ENCODE measurements around the gene NNMT.

The NNMT gene

DNA sequence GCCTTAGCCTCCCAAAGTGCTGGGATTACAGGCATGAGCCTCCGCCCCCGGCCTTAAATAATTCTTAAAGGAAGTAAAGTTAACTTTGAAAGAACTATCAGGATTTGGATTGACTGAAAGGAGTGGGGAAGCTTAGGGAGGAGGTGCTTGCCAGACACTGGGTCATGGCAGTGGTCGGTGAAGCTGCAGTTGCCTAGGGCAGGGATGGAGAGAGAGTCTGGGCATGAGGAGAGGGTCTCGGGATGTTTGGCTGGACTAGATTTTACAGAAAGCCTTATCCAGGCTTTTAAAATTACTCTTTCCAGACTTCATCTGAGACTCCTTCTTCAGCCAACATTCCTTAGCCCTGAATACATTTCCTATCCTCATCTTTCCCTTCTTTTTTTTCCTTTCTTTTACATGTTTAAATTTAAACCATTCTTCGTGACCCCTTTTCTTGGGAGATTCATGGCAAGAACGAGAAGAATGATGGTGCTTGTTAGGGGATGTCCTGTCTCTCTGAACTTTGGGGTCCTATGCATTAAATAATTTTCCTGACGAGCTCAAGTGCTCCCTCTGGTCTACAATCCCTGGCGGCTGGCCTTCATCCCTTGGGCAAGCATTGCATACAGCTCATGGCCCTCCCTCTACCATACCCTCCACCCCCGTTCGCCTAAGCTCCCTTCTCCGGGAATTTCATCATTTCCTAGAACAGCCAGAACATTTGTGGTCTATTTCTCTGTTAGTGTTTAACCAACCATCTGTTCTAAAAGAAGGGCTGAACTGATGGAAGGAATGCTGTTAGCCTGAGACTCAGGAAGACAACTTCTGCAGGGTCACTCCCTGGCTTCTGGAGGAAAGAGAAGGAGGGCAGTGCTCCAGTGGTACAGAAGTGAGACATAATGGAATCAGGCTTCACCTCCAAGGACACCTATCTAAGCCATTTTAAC is at the start of gene NNMT:
Gene NNMT (plus strand): TSS at position 724 of the 929 bp plus-strand sequence. CDS start 158 bp downstream, at position 882.
- DNase-seq, result no peak

DNA sequence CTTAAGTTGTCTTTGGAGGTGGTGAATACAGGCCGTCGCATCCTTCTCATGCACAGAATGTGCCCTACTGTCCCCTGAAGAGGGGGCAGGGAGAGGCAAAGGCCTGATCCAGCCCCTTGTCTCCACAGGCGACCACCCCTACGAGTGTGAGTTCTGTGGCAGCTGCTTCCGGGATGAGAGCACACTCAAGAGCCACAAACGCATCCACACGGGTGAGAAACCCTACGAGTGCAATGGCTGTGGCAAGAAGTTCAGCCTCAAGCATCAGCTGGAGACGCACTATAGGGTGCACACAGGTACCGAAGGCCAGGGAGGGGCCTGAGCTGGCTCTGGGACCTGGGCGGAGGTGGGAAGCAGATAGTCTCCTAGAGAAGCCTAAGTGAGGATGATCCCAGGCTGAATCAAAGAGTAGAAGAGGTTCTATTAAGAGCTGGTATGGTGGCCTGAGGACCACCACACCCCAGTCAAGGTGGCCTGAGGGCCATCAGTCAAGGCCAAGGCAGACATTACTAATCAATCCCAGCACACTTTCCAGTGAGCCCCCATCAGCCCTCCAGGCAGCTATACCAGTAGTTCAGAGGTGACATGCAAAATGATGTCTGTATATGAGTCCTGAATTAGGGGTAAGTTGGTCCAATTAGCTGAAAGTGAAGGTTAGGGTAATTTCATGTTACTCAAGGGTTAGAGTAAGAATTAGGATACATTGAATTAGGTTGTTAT is 49.0 kb upstream of the NNMT start:
- DNase-seq, result no peak

DNA sequence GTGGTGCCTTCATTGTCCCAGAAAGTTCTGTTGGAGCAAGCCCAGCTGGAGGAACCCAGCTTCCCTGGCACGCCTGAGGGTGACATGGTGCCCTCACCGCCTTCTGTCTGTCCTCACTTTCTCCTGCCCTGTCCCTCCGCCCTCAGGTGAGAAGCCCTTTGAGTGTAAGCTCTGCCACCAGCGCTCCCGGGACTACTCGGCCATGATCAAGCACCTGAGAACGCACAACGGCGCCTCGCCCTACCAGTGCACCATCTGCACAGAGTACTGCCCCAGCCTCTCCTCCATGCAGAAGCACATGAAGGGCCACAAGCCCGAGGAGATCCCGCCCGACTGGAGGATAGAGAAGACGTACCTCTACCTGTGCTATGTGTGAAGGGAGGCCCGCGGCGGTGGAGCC is 46.0 kb upstream of the NNMT start:
- no peak for DNase-seq

DNA sequence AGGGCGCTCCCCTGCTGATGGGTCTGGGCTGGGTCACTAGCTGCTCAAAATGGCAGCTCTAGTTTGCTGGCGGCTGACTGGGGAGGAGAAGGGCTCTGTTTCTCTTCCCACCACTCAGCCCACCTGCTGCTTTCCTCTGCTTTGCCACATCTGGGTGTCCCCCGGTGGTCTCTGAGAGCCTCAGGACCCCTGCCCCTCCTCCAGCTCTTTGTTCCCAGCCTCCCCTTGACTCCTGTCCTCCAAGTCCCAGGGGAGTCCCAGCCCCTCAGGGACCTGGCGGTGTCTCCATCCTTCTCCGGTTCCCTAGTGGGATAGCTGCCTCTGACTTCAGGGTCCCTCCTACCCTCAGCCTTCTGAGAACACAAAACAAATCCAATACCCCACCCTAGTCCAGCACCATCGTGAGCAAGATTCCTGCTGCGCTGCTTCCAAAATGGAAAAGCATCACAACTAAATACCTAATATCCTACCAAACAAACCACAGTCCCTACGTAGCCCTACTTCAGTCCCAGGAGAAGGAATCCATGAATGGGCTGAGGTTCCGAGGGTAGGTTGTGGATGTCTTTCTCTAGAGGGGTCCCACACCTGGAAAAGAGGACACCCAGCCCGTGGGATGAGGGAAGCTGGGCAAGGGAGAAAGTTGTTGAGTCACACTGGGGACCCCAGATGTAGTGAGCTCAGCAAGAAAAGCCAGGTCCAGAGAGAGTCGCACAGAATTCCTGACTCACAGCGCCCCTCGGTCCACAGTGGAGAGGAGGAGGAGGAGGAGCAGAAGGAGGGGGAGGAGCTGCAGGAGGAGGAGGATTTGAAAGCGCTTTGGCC is 45.0 kb upstream of the NNMT start:
- DNase-seq, result no peak

DNA sequence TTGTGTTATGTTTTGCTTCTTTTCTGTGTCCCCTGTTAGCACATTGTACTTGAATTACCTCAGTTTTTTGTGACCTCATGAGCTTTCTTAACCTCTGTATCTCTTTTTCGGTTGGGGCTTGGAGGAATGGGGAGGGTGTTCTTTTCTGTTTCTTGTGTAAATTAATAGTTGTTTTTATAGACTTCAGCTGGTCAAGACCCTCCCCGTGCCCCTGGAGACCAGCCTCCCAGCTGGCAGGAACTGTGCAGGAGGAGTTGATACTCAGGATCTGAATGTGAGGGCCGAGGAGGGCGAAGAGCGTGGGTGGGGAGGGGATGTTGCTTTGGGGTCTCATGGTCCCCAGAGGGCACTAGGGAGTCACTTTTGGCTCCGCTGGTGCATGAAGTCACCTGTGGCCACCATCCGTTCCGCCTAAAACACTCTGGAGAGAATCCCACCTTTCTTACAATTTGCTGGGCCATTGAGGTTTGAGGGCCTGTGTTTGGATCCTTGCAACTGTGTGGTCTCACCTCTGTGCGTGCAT is 44.3 kb upstream of the NNMT start:
- no peak for DNase-seq

DNA sequence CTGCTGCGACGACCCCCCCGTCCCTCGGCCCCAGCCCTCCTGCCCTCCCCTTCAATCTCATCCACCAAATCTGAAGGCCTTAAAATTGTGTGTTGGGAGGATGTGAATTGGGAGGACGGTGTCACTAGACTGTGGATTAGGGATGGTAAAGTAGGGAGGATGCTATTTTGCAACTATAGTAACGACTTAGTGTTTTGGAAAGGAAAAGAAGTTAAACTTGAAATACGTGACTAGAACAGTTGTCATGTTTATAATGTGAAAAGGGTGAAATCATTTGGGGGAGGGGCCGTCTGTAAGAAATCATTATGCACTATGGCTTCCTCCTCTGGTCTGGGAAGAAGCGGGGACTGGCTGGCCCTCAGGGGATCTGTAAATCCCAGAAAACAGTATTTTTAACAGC is 43.4 kb upstream of the NNMT start:
- no peak for DNase-seq

DNA sequence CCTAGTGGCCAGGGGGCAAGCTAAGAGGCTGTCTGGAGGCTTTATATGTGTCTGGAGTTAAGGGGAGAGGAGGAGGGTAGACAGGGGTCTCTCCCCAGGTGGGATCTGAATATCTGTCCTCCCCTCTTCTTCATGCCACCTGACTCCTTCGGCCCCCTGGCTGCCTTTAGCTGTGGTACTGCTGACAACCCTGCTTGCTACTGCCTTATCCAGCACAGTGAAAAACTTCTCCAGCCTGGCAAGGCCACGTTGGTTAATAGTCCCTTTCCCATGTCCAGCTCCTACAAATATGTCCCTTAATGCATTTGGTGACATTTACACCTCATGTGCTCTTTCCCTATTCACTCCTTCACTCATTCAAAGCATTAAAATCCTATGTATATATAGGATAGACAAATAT is 42.4 kb upstream of the NNMT start:
- DNase-seq, result no peak

DNA sequence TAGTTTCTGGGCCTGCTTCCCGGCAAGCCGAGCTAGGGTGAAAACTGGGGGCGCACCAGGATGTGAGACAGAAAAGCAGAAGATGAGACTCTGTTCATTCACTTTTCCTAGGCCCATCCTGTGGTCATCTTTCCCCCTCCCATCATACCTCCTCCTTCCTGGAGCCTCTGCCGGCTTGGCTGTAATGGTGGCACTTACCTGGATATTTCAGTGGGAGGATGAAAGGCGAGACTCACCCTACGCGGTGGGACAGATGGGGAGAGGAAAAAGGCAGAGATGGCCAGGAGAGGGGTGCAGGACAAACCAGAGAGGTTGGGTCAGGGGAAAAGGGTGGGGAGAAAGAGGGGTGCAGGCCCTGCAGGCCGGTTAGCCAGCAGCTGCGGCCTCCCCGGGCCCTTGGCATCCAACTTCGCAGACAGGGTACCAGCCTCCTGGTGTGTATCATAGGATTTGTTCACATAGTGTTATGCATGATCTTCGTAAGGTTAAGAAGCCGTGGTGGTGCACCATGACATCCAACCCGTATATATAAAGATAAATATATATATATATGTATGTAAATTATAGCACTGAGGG is 41.5 kb upstream of the NNMT start:
- DNase-seq, result no peak

DNA sequence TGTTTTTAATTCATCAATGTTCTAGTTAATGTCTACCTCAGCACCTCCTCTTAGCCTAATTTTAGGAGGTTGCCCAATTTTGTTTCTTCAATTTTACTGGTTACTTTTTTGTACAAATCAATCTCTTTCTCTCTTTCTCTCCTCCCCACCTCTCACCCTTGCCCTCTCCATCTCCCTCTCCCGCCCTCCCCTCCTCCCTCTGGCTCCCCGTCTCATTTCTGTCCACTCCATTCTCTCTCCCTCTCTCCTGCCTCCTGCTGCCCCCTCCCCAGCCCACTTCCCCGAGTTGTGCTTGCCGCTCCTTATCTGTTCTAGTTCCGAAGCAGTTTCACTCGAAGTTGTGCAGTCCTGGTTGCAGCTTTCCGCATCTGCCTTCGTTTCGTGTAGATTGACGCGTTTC is 40.9 kb upstream of the NNMT start:
- DNase-seq, result no peak

DNA sequence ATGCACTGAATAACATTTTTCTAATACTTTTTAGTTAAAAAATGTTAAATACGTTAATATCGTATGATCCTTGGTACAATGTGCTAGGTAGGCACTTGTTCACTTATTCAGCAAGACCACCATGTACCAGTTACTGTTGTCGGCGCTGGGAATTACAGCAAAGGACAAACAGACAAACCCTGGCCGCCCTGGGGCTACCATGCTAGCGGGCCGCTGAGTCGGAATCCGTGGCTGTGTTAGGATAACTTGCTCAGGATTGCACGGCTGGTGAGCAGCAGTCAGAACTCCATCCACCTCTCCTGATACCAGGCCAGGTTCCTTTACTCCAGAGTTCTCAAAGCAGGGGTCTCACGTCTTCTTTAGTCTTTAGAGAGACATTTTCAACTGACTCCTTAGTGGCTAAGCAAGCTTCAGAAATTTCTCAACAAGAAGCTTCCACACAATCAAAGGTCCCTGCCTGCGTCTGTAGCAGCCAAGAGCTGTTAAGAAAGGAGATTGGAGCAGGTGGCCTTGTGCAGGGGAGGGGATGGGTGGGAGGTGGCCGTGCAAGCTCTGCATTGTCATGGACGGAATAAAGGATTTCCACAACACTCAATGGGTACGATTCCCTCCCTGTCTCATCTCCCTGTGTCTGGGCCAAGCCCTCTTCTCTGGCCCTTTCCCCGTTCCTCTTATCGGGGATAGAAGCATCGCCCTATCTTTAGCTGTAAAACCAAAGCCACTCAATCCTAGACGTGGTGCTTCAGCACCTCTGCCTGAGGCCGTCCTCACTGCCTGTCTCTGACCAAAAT is 39.8 kb upstream of the NNMT start:
- DNase-seq, result no peak

DNA sequence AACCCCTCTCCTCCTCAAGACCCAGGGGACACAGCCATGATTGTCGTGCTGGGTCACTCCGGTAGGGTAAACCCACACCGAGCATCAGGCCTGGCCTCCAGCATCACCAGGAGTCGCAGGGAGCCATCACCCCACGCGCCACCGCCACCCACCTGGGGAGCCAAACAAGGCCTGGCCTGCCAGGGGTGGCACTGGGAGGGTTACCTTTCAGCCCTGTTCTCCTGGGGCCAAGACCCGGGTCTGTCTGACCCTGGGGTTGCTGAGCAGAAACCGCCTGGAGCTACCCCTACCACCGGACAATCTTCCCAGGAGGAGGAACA is 39.3 kb upstream of the NNMT start:
- DNase-seq, result no peak

DNA sequence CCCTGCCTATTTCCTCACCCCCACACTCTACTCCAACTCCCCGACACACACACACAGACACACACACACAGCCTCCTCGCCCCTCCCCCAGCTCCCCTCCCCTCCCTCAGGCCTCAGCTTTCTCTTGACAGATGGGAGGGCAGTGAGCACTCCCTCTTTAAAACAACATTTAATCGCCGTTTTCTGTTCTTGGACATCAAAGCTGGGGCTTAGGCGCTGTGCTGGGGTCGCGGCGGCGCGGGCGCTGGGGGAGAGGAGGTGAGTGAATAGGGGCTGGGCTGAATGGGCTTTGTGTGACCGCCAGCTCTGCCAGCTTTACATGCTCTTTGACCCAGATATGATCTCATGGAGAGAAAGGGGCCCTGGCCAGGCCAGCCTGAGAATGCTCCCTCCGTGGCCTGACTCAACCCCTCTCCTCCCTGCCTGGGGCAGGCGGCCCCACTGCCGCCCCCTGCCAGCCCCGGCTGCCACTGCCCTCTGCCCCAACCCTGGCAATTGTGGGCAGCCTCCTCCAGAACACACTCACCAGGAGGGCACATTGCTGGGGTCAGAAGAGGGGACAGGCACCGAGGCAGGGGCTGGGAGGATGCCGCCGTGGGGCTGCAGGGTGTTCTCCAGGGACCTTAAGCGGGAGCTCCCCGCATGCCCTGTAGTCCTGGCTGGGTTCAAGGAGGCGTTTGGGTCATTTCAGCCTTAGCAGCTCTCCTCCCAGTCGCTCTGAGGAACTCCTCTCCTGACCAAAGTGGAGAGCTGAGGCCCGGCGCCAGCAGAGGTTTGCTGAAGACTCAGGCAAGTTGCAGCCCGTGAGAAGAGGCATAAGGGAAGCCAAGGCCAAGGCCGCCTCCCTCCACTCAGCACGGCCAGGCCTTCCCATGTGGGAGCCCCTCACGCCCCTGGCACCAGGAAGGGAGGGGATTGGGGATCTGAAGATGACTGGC is 38.3 kb upstream of the NNMT start:
- DNase-seq, result no peak

DNA sequence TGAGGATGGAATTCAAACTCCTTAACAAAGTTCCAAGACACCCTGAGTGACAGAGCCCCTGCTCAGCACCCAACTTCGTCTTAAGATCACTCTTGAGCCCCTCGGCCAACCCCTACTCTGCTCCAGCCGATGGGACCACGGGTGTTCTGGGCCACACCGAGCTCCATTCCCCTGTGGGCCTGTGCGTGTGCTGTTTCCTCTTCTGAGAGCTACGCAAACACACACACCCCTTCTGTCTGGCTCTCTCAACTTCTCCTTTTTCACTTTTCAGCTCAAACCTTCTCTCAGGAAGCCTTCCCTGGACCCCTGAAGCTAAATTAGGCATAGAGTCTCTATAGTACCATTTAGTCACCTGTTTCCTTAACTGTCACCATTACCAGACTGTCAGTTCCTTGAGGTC is 37.5 kb upstream of the NNMT start:
- peak; percentile 52 to 61 (median 57) for DNase-seq

DNA sequence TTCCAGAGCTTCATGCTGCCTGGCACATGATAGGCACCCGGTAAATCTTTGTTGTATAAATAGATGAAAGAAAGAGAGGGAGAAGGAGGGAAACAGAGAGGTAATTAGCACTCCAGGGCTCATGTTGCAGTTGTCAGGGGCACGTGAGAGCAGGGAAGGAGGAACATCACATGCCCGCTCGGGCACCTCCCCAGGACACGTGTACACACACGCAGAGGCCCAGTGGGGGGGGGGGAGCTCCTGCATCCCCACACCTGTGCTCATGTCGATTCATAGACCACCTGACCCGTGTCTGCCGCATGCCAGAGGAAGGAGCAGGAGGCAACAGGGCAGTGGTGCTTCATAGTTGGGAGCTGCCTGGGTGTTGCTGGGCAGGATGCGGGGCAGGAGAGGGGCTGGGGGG is 37.1 kb upstream of the NNMT start:
- DNase-seq, result no peak

DNA sequence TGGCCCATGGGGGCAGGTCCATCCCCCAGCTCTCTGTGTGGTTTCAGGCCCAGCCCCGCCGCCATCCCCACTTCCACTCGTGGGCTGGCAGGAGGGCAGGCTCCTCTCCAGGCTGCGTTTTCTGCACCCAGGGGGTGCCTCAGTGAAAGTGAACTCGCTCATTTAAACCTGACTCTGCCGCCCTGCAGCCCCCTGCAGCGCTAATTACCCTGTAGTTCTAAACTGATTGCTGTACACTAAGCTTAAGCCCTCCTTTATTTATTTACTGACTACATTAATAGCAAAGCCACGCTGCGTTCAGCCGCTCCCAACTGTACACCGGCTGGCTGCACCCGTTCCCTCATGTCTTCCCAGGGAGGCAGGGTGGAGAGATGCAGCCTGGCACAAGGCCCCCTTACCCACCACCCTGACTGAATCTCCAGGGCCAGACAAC is 36.6 kb upstream of the NNMT start:
- DNase-seq, result no peak

DNA sequence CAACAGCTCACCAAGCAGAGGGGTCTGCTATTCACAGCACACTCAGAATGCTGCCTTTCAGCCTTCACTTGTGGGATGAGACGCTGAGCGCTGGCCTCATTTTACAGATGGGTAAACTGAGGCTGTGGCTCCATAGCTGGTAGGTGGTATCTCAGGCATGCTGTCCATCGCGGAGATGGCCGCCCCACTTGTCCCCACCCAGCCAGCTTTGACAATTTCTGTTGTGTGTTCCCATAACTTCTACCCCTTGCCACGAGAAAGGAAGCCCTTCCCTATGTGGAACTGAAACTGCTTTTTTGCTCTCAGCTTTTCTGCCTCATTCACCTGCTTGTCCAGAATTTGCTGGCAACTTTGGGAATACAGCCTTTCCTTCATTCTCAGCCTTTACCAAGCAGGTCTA is 36.1 kb upstream of the NNMT start:
- DNase-seq, result peak in 1 of 3 donors; percentile 10

DNA sequence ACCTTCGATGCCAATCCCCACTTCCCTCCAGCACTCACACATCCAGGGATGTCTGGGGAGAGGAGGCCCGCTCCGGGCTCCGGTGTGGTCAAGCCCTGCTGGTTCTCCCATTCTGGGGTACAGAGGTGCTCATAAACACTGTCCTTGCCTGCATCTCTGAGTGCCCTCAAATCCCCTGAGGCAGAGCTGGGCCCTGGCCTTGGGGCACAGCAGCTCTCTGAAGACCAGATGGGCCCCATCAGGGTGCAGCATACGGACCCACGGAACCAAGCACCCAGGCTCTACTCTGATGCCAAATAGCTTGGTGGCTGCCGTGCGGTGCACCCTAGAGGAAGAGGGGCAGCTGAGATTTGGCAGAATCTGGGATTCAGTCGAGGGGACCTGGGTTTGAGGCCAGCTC is 35.7 kb upstream of the NNMT start:
- DNase-seq, result no peak

DNA sequence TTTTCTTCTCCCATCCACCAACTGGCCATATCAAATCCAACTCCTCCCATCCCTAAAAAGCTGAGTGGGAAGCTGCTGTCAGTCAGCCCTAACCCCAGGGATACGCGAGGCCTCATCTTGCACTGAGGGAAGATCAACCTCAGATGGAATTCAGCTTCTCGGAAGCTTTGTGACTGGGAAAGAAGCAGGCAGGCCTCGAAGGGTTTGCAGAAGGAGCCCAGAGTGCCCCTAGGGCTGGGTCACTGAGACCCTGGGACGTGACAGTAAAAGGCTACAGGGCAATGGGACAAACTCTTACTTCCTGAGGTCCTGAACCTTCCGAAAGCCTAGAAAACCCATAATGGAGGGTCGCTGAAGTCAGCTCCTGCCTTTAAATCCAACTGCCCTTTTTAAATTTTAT is 34.4 kb upstream of the NNMT start:
- DNase-seq, result no peak

DNA sequence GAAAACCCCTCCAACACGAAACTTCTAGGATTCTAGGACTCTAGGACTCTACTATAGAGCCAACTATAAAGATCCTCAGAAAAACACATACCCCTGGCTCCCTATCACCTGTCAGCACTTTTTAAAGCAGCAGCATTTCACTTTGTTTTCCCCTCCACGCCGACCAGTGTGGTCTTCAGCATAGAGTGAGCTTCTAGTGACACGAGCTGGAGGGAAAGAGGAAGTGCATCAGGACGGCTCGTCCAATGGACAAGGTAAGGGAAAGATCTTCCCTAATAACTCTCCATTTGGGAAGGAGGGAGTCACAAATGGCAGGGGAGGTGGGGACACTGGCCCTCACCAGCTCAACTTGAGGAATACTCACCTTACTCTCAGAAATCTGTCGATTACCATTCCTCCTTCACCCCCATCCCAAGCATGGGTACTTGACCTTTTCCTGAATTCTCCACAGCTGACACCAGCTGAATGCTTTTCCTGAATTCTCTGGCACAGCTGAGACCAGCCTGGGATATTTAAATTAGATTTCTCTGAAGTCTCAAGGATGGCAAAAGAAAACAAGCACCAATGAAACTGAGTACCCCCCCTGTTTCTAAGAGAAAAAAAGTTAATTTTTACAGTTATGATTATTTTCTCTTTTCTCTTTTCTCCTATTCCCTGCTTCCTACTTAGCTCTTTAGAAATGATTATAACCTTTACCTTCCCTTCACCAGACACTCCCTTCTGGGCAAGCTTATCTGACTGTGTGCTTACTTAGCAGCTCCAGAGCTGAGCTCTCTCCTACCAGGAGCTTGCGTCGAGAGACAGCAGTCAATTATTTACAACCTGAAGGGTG is 33.3 kb upstream of the NNMT start:
- peak; percentile 44 to 54 (median 51) for DNase-seq

All from suppressor macrophage treated with lipopolysaccharide for 1 hour (primary cell).